Activated gamma-delta T cell treated with anti-CD3 and anti-CD28 coated beads, Interleukin-2, amount 50 U/mL, for 16 hours (primary cell): ENCODE measurements around the gene PHAF1.

Source experiments
- DNase-seq: peaks from one replicate; pipeline ENCODE4 v3.0.0-alpha.2; 2020; ENCODE audit warnings: low read depth

Gene PHAF1

GRCh38 chr16:67180166-67180565 is 70.4 kb downstream of the PHAF1 start:
- DNase-seq, result no peak

- DNase-seq, result no peak
These were observed 71.6 kb downstream of the PHAF1 start for GRCh38 chr16:67181346-67181745.

GRCh38 chr16:67182288-67182687 is 72.5 kb downstream of the PHAF1 start:
- DNase-seq, result no peak

GRCh38 chr16:67183284-67183626 is 73.5 kb downstream of the PHAF1 start:
- no peak for DNase-seq

- peak; percentile 88 for DNase-seq
These were observed 74.1 kb downstream of the PHAF1 start, which contains the start of gene MATCAP1 for GRCh38 chr16:67183627-67184452. Gene MATCAP1 (minus strand): TSS chr16:67183963. CDS start chr16:67180610, 3,353 bp downstream.

- no peak for DNase-seq
These were observed 74.8 kb downstream of the PHAF1 start for GRCh38 chr16:67184453-67184994.

GRCh38 chr16:67184995-67185650 is 75.4 kb downstream of the PHAF1 start:
- peak; percentile 78 for DNase-seq

- DNase-seq, result no peak
These were observed 76.0 kb downstream of the PHAF1 start for GRCh38 chr16:67185651-67186134.

- no peak for DNase-seq
These were observed 76.8 kb downstream of the PHAF1 start for GRCh38 chr16:67186550-67186950.

- no peak for DNase-seq
These were observed 77.6 kb downstream of the PHAF1 start for GRCh38 chr16:67187175-67187890.

GRCh38 chr16:67188323-67188722 is 78.6 kb downstream of the PHAF1 start:
- no peak for DNase-seq

- no peak for DNase-seq
These were observed 79.1 kb downstream of the PHAF1 start for GRCh38 chr16:67188798-67189197.

GRCh38 chr16:67190041-67190440 is 80.3 kb downstream of the PHAF1 start, which contains the start of gene EXOC3L1:
Gene EXOC3L1 (minus strand): TSS chr16:67190136. CDS start chr16:67189676, 460 bp downstream.
- DNase-seq, result no peak

- no peak for DNase-seq
These were observed 81.0 kb downstream of the PHAF1 start for GRCh38 chr16:67190448-67191399.

GRCh38 chr16:67191411-67191994 is 81.8 kb downstream of the PHAF1 start:
- no peak for DNase-seq

GRCh38 chr16:67191995-67192681 is 82.4 kb downstream of the PHAF1 start, which contains the start of gene E2F4:
Gene E2F4 (plus strand): TSS chr16:67192155. CDS start chr16:67192228, 73 bp downstream.
- peak; percentile 77 for DNase-seq

GRCh38 chr16:67192781-67193361 is 83.1 kb downstream of the PHAF1 start:
- DNase-seq, result no peak

- no peak for DNase-seq
These were observed 83.8 kb downstream of the PHAF1 start for GRCh38 chr16:67193536-67193935.

GRCh38 chr16:67194260-67194659 is 84.5 kb downstream of the PHAF1 start:
- no peak for DNase-seq

- no peak for DNase-seq
These were observed 85.9 kb downstream of the PHAF1 start for GRCh38 chr16:67195676-67196075.
